SK-N-SH (cell line): ENCODE data around the gene POMC. TPM values are rescaled to one million over a fixed set of nuclear protein-coding genes. Genes with fewer than 3 reads are reported as not detected.
"Not testable (repeated sequence)": the region's sequence is repeated elsewhere in the genome, so short reads cannot be mapped to it uniquely, and the experiment has no call there.

Experiments
- CTCF ChIA-PET: fragments of 300-600, 350-600 bp; formaldehyde crosslinking; extraction: SDS; loops from one replicate; lab custom pipeline; 2021; lab: Yijun Ruan, JAX
- POLR2A ChIA-PET: fragments of 350-600 bp; sonication (Branson Sonifier 250); formaldehyde crosslinking; extraction: SDS; loops from one replicate; lab custom pipeline; 2020; ENCODE audit warnings: antibody characterized with exemption, inconsistent platforms; lab: Yijun Ruan, JAX
- DNase-seq: peaks from one replicate; pipeline ENCODE4 v3.0.0; 2012
- H2AFZ ChIP-seq: fragments of 200-600 bp; sonication (generic); 2 replicates; pipeline ENCODE4 v1.8.1; 2016; ENCODE audit warnings: antibody characterized with exemption, mild to moderate bottlenecking, low read depth
- H3F3A ChIP-seq: fragments of 200-600 bp; sonication (generic); replicated peaks from 2 replicates; pipeline ENCODE3; 2016; ENCODE audit warnings: antibody characterized with exemption, mild to moderate bottlenecking; ENCODE audit not compliant: insufficient read depth
- H3K27ac ChIP-seq, 2 experiments: fragments of 200-500 bp in 1 of 2; fragments of 200-600 bp in 1 of 2; sonication (Bioruptor generic) in 1 of 2; sonication (generic), shearing (Covaris generic) in 1 of 2; 2 replicates each; pipeline versions ENCODE4 v1.5.1 to v1.6.1; 2014 to 2016; ENCODE audit warnings: low read depth in 2 of 2, inconsistent platforms in 1 of 2, low read length in 1 of 2, mild to moderate bottlenecking in 1 of 2, mixed read lengths in 1 of 2
- H3K27me3 ChIP-seq: fragments of 200-600 bp; sonication (generic), shearing (Covaris generic); 2 replicates; pipeline ENCODE4 v1.6.1; 2016; ENCODE audit warnings: mixed run types; ENCODE audit not compliant: insufficient read depth
- H3K36me3 ChIP-seq, 2 experiments: fragments of 200-500 bp in 1 of 2; fragments of 200-600 bp in 1 of 2; sonication (Bioruptor generic) in 1 of 2; sonication (generic) in 1 of 2; replicated peaks in 1 of 2; 2 replicates each; pipeline versions ENCODE3 to v1.5.1; 2014 to 2016; ENCODE audit warnings: low read length in 1 of 2, mild to moderate bottlenecking in 1 of 2; ENCODE audit not compliant: insufficient read depth in 2 of 2, control insufficient read depth in 1 of 2
- H3K4me1 ChIP-seq, 2 experiments: fragments of 200-500 bp in 1 of 2; fragments of 200-600 bp in 1 of 2; sonication (Bioruptor generic) in 1 of 2; sonication (generic), shearing (Covaris generic) in 1 of 2; 2 replicates each; pipeline versions ENCODE4 v1.5.1 to v1.6.1; 2014 to 2016; ENCODE audit warnings: low read depth in 1 of 2, low read length in 1 of 2, mixed run types in 1 of 2; ENCODE audit not compliant: insufficient read depth in 2 of 2, control insufficient read depth in 1 of 2
- H3K4me2 ChIP-seq: fragments of 200-600 bp; sonication (generic), shearing (Covaris generic); 2 replicates; pipeline ENCODE4 v1.6.1; 2017; ENCODE audit warnings: mixed run types
- H3K4me3 ChIP-seq, 2 experiments: fragments of 200-500 bp in 1 of 2; fragments of 200-600 bp in 1 of 2; sonication (Bioruptor generic) in 1 of 2; sonication (generic), shearing (Covaris generic) in 1 of 2; 2 replicates each; pipeline versions ENCODE4 v1.5.1 to v1.8.1; 2014 to 2016; ENCODE audit warnings: low read depth in 2 of 2, inconsistent platforms in 1 of 2, low read length in 1 of 2, mild to moderate bottlenecking in 1 of 2, mixed read lengths in 1 of 2, moderate library complexity in 1 of 2
- H3K79me2 ChIP-seq: fragments of 200-600 bp; sonication (generic); 2 replicates; pipeline ENCODE4 v1.8.1; 2017; ENCODE audit warnings: mild to moderate bottlenecking; ENCODE audit not compliant: insufficient read depth
- H3K9ac ChIP-seq: fragments of 200-600 bp; sonication (generic); 2 replicates; pipeline ENCODE4 v1.6.1; 2017; ENCODE audit warnings: mixed run types
- H3K9me2 ChIP-seq: fragments of 200-600 bp; sonication (generic); 2 replicates; pipeline ENCODE4 v1.6.1; 2017; ENCODE audit warnings: mixed run types
- H3K9me3 ChIP-seq: fragments of 200-600 bp; sonication (generic); 2 replicates; pipeline ENCODE4 v1.6.1; 2017; ENCODE audit warnings: mixed run types, mild to moderate bottlenecking, moderate library complexity
- H4K20me1 ChIP-seq: fragments of 200-600 bp; sonication (generic); 2 replicates; pipeline ENCODE4 v1.6.1; 2017; ENCODE audit warnings: mild to moderate bottlenecking, mixed run types; ENCODE audit not compliant: insufficient read depth
- EP300 ChIP-seq, 2 experiments: IDR thresholded peaks; 2 replicates each; pipeline versions ENCODE4 v1.4.0 to v1.6.1; 2012; ENCODE audit warnings: borderline replicate concordance in 1 of 2, low read depth in 1 of 2, low read length in 1 of 2
- EZH2phosphoT487 ChIP-seq: fragments of 200-600 bp; sonication (generic); IDR thresholded peaks from 2 replicates; pipeline ENCODE4 v1.6.1; 2017; ENCODE audit warnings: low read depth, mixed run types, mild to moderate bottlenecking, antibody characterized with exemption, moderate library complexity, borderline replicate concordance
- FOSL2 ChIP-seq: IDR thresholded peaks from 2 replicates; pipeline ENCODE4 v1.4.0; 2012; ENCODE audit warnings: low read depth, mild to moderate bottlenecking, moderate library complexity, borderline replicate concordance
- FOXM1 ChIP-seq: IDR thresholded peaks from 2 replicates; pipeline ENCODE4 v1.4.0; 2012; ENCODE audit warnings: low read depth, mild to moderate bottlenecking
- GABPA ChIP-seq: IDR thresholded peaks from 2 replicates; pipeline ENCODE4 v1.4.0; 2012; ENCODE audit warnings: low read depth, mild to moderate bottlenecking
- MXI1 ChIP-seq: IDR thresholded peaks from 2 replicates; pipeline ENCODE4 v1.6.1; 2012; ENCODE audit warnings: mild to moderate bottlenecking, low read depth, low read length, improper control_type of control experiment
- POLR2AphosphoS5 ChIP-seq: IDR thresholded peaks from 2 replicates; pipeline ENCODE4 v1.6.1; 2012; ENCODE audit warnings: low read depth, low read length
- RAD21 ChIP-seq: IDR thresholded peaks from 2 replicates; pipeline ENCODE4 v1.6.1; 2012; ENCODE audit warnings: mild to moderate bottlenecking, low read length
- RCOR1 ChIP-seq: fragments of 150-350 bp; IDR thresholded peaks from 2 replicates; pipeline ENCODE4 v1.6.1; 2017; ENCODE audit warnings: antibody characterized with exemption, low read length
- TEAD4 ChIP-seq: IDR thresholded peaks from 2 replicates; pipeline ENCODE4 v1.4.0; 2012; ENCODE audit warnings: mild to moderate bottlenecking, borderline replicate concordance; ENCODE audit not compliant: insufficient read depth
- YY1 ChIP-seq: IDR thresholded peaks from 2 replicates; pipeline ENCODE4 v1.4.0; 2012; ENCODE audit warnings: low read depth, mild to moderate bottlenecking
- WGBS: methylation state at CpG from one replicate; pipeline ENCODE4 v1.1.6; 2017; ENCODE audit warnings: low lambda C conversion rate; 5-methylcytosine and 5-hydroxymethylcytosine counted together
- polyA plus RNA-seq, 3 experiments: library from polyadenylated mRNA; depleted of rRNA; stranded (reverse); fragments of >200 nt; gene quantifications; 2 replicates each; pipeline ENCODE4 v1.2.3, GENCODE V29; 2012
- TF ChIP-seq, protein P1 (sequence below): IDR thresholded peaks from 2 replicates; pipeline ENCODE4 v1.4.0; 2012; ENCODE audit warnings: low read depth, borderline replicate concordance
- TF ChIP-seq, protein P2 (sequence below): fragments of 150-350 bp; IDR thresholded peaks from 2 replicates; pipeline ENCODE4 v1.6.1; 2017; ENCODE audit warnings: antibody characterized with exemption, low read length, low read depth, borderline replicate concordance

Gene POMC
- polyA plus RNA-seq, 1 of the 3 experiments (the other 2 are of a cell fraction) = not detected

DNA sequence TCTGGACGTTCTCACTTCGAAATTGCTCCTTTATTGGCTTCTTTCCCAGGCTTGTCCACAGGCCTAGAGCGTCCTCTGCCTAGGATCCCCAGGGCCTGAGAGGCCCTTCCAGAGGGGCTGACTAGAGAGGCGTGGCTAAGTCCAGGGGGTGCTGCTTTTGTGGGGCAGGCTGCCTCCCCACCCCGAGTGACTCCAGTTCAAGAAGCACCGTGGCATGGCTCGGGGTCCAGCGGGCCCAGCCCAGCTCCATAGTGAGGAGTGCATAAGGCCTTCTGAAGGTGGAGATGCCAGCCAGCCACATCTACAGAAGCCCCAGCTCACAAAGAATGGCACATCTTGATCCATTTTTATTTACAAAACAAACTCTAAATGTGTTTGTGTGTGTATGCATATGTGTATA lies 44.8 kb upstream of the POMC start (continued):
- TF ChIP-seq, protein P1, sequence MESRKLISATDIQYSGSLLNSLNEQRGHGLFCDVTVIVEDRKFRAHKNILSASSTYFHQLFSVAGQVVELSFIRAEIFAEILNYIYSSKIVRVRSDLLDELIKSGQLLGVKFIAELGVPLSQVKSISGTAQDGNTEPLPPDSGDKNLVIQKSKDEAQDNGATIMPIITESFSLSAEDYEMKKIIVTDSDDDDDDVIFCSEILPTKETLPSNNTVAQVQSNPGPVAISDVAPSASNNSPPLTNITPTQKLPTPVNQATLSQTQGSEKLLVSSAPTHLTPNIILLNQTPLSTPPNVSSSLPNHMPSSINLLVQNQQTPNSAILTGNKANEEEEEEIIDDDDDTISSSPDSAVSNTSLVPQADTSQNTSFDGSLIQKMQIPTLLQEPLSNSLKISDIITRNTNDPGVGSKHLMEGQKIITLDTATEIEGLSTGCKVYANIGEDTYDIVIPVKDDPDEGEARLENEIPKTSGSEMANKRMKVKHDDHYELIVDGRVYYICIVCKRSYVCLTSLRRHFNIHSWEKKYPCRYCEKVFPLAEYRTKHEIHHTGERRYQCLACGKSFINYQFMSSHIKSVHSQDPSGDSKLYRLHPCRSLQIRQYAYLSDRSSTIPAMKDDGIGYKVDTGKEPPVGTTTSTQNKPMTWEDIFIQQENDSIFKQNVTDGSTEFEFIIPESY = no peak
- TF ChIP-seq POLR2AphosphoS5 = no peak
- TF ChIP-seq EP300 (IDR thresholded peaks at IDR 0.05; ENCODE audit: borderline replicate concordance in 1 of 2, low read depth in 1 of 2, low read length in 1 of 2) = no peak
- no peak for TF ChIP-seq GABPA
- no peak for TF ChIP-seq YY1
- TF ChIP-seq, all 33 proteins: peak for 0

DNA sequence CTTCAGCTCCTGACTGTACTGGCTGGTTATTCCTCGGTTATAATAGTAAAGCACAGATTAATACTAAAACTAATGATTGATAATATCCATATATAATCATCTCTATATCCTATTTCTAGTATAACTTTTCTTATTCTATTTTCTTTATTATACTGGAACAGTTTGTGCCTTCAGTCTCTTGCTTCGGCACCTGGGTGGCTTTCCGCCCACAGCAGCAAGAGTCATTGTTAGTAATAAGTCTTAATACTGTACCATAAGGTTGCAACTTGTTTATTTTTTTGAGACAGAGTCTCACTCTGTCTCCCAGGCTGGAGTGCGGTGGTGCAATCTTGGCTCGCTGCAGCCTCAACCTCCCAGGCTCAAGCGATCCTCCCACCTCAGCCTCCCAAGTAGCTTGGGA lies 42.5 kb upstream of the POMC start:
- H3K79me2 ChIP-seq, H2AFZ ChIP-seq, H3K9me2 ChIP-seq, H3K9ac ChIP-seq, H3K27ac ChIP-seq, DNase-seq, POLR2A ChIA-PET, H3K4me2 ChIP-seq, H3K27me3 ChIP-seq, H3F3A ChIP-seq, H4K20me1 ChIP-seq, H3K4me1 ChIP-seq, H3K4me3 ChIP-seq, H3K36me3 ChIP-seq, H3K9me3 ChIP-seq: not testable (repeated sequence)
- CTCF ChIA-PET = interaction anchor here (0.9 to 5.9 kb wide), 6 partner anchors 13 to 151 kb away, joined by 3 to 41 read pairs (median 4); no protein-coding TSS in a partner anchor
- 93% methylated on average over 6 of the region's 6 CpGs for WGBS

DNA sequence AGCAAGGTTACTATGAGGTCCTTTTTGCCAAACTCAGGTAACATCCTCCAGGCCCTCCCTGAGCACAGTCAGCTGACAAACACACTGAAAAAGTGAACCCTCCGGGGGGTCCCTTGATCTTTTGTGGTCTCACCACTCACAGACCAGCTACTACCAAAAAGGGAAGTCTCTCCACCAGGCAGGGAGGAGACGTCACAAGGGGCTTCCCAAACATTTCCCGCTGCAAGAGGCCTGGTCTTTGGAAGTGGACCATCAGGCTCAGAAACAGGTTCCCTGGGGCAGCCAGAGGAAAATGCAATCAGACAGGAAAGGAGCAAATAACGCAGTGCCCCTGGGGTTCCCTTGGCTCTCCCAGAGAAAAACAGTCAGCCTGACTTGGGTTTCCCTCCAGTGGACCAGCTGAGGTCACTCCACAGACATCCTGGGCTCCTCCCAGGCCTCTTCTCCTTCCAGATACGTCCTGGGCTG lies 38.7 kb upstream of the POMC start:
- no peaks in the 10 kb centered on the region for H3K9me2 ChIP-seq

DNA sequence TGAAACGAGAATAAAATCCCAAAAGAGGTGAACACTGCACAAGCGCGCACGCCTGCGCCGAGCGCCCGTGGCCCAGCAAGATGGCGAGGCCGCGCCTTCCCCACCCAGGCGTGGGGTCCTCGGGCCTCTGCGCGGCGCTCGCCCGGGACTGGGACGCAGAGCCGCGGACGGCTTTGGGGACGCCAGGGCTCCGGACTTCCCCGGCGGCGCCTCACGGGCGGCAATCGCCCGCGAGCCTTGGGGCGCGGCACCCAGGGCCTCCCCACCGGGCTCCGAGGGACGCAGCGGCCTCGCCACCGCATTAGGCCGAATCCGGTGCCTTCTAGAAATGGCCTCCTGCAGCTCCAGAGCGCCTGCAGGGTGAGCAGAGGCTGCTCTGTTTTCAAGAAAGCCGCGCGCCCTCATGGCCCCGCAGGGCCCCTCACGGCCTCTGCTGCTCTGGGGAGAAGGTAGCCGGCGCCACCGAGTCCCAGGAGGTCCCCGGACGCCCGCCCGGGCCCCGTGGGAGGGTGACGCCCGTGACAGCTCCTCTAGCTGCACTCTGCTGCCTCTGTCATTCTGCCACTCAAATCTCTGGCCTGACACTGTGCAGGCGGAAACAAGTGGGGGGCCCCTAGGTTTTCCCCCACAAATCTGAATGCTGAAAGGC lies 35.9 kb upstream of the POMC start:
- H3F3A ChIP-seq = no peaks in the 10 kb centered on the region

More for the DNA sequence above, 38.7 kb upstream of the POMC start:
- ChIA-PET CTCF (interaction anchor here (0.8 to 5.9 kb wide), 7 partner anchors 10 to 232 kb away, joined by 3 to 41 read pairs (median 7); no protein-coding TSS in a partner anchor), POLR2A (no interaction called here)
- Histone ChIP-seq H3K4me3 (no peak overlapping the region), H3K36me3 (no peaks in the 10 kb centered on the region), H3K4me2 (no peak overlapping the region), H3K27ac (no peak overlapping the region), H3K27me3 (no peaks in the 10 kb centered on the region), H2AFZ (no peak overlapping the region), H3K4me1 (no peaks in the 10 kb centered on the region), H4K20me1 (no peaks in the 10 kb centered on the region), H3K9ac (no peak overlapping the region), H3F3A (no peaks in the 10 kb centered on the region), H3K9me3 (no peaks in the 10 kb centered on the region), H3K79me2 (no peaks in the 10 kb centered on the region)
- no peak for TF ChIP-seq FOXM1
- WGBS = 79% methylated on average over 5 of the region's 5 CpGs
- no peak for DNase-seq

More for the DNA sequence above, 35.9 kb upstream of the POMC start:
- no peaks in the 10 kb centered on the region for H3K4me1 ChIP-seq
- H4K20me1 ChIP-seq = no peaks in the 10 kb centered on the region
- POLR2A ChIA-PET = no interaction called here
- no peaks in the 10 kb centered on the region for H3K9me3 ChIP-seq
- no peak overlapping the region for H3K27ac ChIP-seq
- 83% methylated on average over 33 of the region's 59 CpGs for WGBS
- no peaks in the 10 kb centered on the region for H3K36me3 ChIP-seq
- TF ChIP-seq FOXM1 (no peak), GABPA (no peak), EZH2phosphoT487 (no peak), FOSL2 (no peak), TEAD4 (no peak), RCOR1 (no peak), MXI1 (no peak), RAD21 (no peak)
- TF ChIP-seq, protein P2, sequence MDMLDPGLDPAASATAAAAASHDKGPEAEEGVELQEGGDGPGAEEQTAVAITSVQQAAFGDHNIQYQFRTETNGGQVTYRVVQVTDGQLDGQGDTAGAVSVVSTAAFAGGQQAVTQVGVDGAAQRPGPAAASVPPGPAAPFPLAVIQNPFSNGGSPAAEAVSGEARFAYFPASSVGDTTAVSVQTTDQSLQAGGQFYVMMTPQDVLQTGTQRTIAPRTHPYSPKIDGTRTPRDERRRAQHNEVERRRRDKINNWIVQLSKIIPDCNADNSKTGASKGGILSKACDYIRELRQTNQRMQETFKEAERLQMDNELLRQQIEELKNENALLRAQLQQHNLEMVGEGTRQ = no peak
- H2AFZ ChIP-seq = no peak overlapping the region
- no peaks in the 10 kb centered on the region for H3K79me2 ChIP-seq
- no peak for DNase-seq
- H3K9ac ChIP-seq = no peak overlapping the region
- no peaks in the 10 kb centered on the region for H3K27me3 ChIP-seq
- no peak overlapping the region for H3K4me3 ChIP-seq
- CTCF ChIA-PET = interaction anchor here (2.3 kb wide), 2 partner anchors 8 to 24 kb away, joined by 8 to 18 read pairs; no protein-coding TSS in a partner anchor
- H3K4me2 ChIP-seq = no peak overlapping the region
- H3K9me2 ChIP-seq = no peaks in the 10 kb centered on the region
